Activated T-cell treated with anti-CD3 and anti-CD28 coated beads, Interleukin-2, amount 50 U/mL, for 4 hours (primary cell): ENCODE data around the gene MYL11. TPM values are rescaled to one million over a fixed set of nuclear protein-coding genes. Genes with fewer than 3 reads are reported as not detected.
A peak's percentile ranks its signal among the peaks of the same experiment; 100 is the strongest.

Experiments
- ATAC-seq, 2 donors: fragments of 200-7000 bp; cut with Tn5 transposase; one replicate each; pipeline ENCODE4 v1.10.0; 2021
- DNase-seq: peaks from one replicate; pipeline ENCODE4 v3.0.0-alpha.2; 2020
- H3K27me3 Mint-ChIP-seq: one replicate; pipeline ENCODE4 v1.8.0; 2021; ENCODE audit warnings: low read depth, mixed read lengths
- H3K36me3 Mint-ChIP-seq: one replicate; pipeline ENCODE4 v1.8.0; 2022; ENCODE audit warnings: mixed read lengths; ENCODE audit not compliant: insufficient read depth
- H3K4me1 Mint-ChIP-seq: one replicate; pipeline ENCODE4 v1.8.0; 2021; ENCODE audit warnings: low read depth, mixed read lengths
- H3K4me3 Mint-ChIP-seq: one replicate; pipeline ENCODE4 v1.8.0; 2021; ENCODE audit warnings: mild to moderate bottlenecking, moderate library complexity, mixed read lengths
- H3K9me3 Mint-ChIP-seq: one replicate; pipeline ENCODE4 v1.8.0; 2021; ENCODE audit warnings: mixed read lengths
- total RNA-seq, 3 donors: library from RNA; stranded (reverse); gene quantifications; one replicate each; pipeline ENCODE4 v1.2.1, GENCODE V29; 2021

Gene MYL11
- total RNA-seq, 3 donors from 2014 or later = 0.76 TPM; not detected in 2

- H3K36me3 Mint-ChIP-seq = peaks cover 26% of the 10 kb centered on the region
- H3K4me3 Mint-ChIP-seq = no peak overlapping the region
- DNase-seq (no peak), ATAC-seq (peak in 1 of 2 donors; percentile 30)
- H3K27me3 Mint-ChIP-seq = no peaks in the 10 kb centered on the region
- peaks cover 42% of the 10 kb centered on the region for H3K4me1 Mint-ChIP-seq
- H3K9me3 Mint-ChIP-seq = no peaks in the 10 kb centered on the region
Measured at GRCh38 chr16:30350134-30350871, 24.3 kb upstream of the MYL11 start.

- Mint-ChIP-seq H3K9me3 (no peaks in the 10 kb centered on the region), H3K36me3 (peaks cover 26% of the 10 kb centered on the region), H3K27me3 (no peaks in the 10 kb centered on the region), H3K4me1 (peaks cover 47% of the 10 kb centered on the region), H3K4me3 (no peak overlapping the region)
- DNase-seq (no peak), ATAC-seq (no peak)
Measured at GRCh38 chr16:30351001-30351441, 23.6 kb upstream of the MYL11 start.

GRCh38 chr16:30351586-30352419 is 22.8 kb upstream of the MYL11 start:
- ATAC-seq (no peak), DNase-seq (no peak)
- Mint-ChIP-seq H3K4me1 (peaks cover 51% of the 10 kb centered on the region), H3K9me3 (no peaks in the 10 kb centered on the region), H3K4me3 (no peak overlapping the region), H3K27me3 (no peaks in the 10 kb centered on the region), H3K36me3 (peaks cover 26% of the 10 kb centered on the region)

- Mint-ChIP-seq H3K9me3 (no peaks in the 10 kb centered on the region), H3K4me1 (peaks cover 51% of the 10 kb centered on the region), H3K27me3 (no peaks in the 10 kb centered on the region), H3K4me3 (peak overlapping the region; percentile 47), H3K36me3 (peaks cover 30% of the 10 kb centered on the region)
- no peak for DNase-seq
- ATAC-seq = no peak
Measured at GRCh38 chr16:30352488-30353401, 21.9 kb upstream of the MYL11 start.

GRCh38 chr16:30353438-30354129 is 21.0 kb upstream of the MYL11 start:
- ATAC-seq (no peak), DNase-seq (no peak)
- Mint-ChIP-seq H3K9me3 (no peaks in the 10 kb centered on the region), H3K4me1 (peaks cover 51% of the 10 kb centered on the region), H3K36me3 (peaks cover 32% of the 10 kb centered on the region), H3K27me3 (no peaks in the 10 kb centered on the region), H3K4me3 (peak overlapping the region; percentile 95)

GRCh38 chr16:30354423-30355143 is 20.0 kb upstream of the MYL11 start:
- H3K9me3 Mint-ChIP-seq = no peaks in the 10 kb centered on the region
- H3K27me3 Mint-ChIP-seq = no peaks in the 10 kb centered on the region
- H3K4me1 Mint-ChIP-seq = peaks cover 46% of the 10 kb centered on the region

GRCh38 chr16:30355144-30355953 is 19.3 kb upstream of the MYL11 start, which contains the start of gene CD2BP2:
TSS of gene CD2BP2 (minus strand) at chr16:30355308. CDS start at chr16:30354681, 627 bp downstream.
- DNase-seq (peak; percentile 86), ATAC-seq (peak; percentile 92 to 95)
- Mint-ChIP-seq H3K36me3 (peaks cover 26% of the 10 kb centered on the region), H3K9me3 (no peaks in the 10 kb centered on the region), H3K4me1 (peaks cover 40% of the 10 kb centered on the region), H3K4me3 (peak within 1 kb of the TSS; percentile 95), H3K27me3 (no peaks in the 10 kb centered on the region)

More at GRCh38 chr16:30354423-30355143, 20.0 kb upstream of the MYL11 start:
- ATAC-seq (peak; percentile 41 to 53), DNase-seq (no peak)
- Mint-ChIP-seq H3K4me3 (peak overlapping the region; percentile 95), H3K36me3 (peaks cover 27% of the 10 kb centered on the region)

GRCh38 chr16:30355954-30356308 is 18.7 kb upstream of the MYL11 start:
- Mint-ChIP-seq H3K4me1 (peaks cover 34% of the 10 kb centered on the region), H3K36me3 (peaks cover 27% of the 10 kb centered on the region), H3K9me3 (no peaks in the 10 kb centered on the region), H3K4me3 (peak overlapping the region; percentile 95), H3K27me3 (no peaks in the 10 kb centered on the region)
- ATAC-seq (no peak), DNase-seq (no peak)

GRCh38 chr16:30356401-30357084 is 18.1 kb upstream of the MYL11 start:
- Mint-ChIP-seq H3K4me3 (peak overlapping the region; percentile 95), H3K36me3 (peaks cover 29% of the 10 kb centered on the region), H3K4me1 (peaks cover 33% of the 10 kb centered on the region), H3K27me3 (no peaks in the 10 kb centered on the region), H3K9me3 (no peaks in the 10 kb centered on the region)
- ATAC-seq = no peak
- no peak for DNase-seq

- Mint-ChIP-seq H3K27me3 (no peaks in the 10 kb centered on the region), H3K4me3 (no peak overlapping the region), H3K4me1 (peaks cover 30% of the 10 kb centered on the region), H3K9me3 (no peaks in the 10 kb centered on the region), H3K36me3 (peaks cover 30% of the 10 kb centered on the region)
- ATAC-seq (no peak), DNase-seq (no peak)
Measured at GRCh38 chr16:30357085-30357714, 17.4 kb upstream of the MYL11 start.

GRCh38 chr16:30357715-30358576 is 16.7 kb upstream of the MYL11 start:
- H3K4me1 Mint-ChIP-seq = peaks cover 27% of the 10 kb centered on the region
- no peaks in the 10 kb centered on the region for H3K27me3 Mint-ChIP-seq
- no peak for ATAC-seq
- H3K9me3 Mint-ChIP-seq = no peaks in the 10 kb centered on the region
- H3K36me3 Mint-ChIP-seq = peaks cover 33% of the 10 kb centered on the region
- no peak overlapping the region for H3K4me3 Mint-ChIP-seq
- DNase-seq = no peak
